SU-DHL-6 (cell line): ENCODE measurements around the gene LRWD1.

Source experiments
- EZH2phosphoT487 ChIP-seq: fragments of 200-600 bp; sonication (generic), shearing (Covaris generic); conservative IDR thresholded peaks from 2 replicates; pipeline ENCODE4 v1.6.1; 2018; ENCODE audit warnings: mild to moderate bottlenecking, antibody characterized with exemption, low read length, moderate library complexity, mixed read lengths
- TF ChIP-seq, protein P1 (sequence below): fragments of 200-600 bp; sonication (generic); IDR thresholded peaks from one replicate; pipeline ENCODE4 v1.5.1; 2017; ENCODE audit warnings: antibody characterized with exemption, mild to moderate bottlenecking, low read length, moderate library complexity; ENCODE audit not compliant: insufficient read depth, poor library complexity, severe bottlenecking

DNA sequence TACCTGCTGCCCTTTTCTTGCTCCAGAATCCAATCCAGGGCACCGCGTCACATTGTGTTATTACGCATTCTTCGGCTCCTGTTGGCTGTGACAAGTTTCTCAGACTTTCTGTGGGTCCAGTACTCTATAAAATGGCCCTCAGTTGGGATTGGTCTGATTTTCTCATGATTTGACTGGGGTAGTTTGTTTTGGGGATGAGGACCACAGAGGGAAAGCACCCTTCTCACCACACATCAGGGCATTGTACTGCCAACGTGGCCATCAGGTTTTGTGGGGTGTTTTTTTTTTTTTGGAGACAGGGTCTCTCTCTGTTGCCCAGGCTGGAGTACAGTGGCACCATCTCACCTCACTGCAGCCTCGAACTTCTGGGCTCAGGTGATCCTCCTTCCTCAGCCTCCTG, 48.4 kb upstream of the LRWD1 start:
- TF ChIP-seq, protein P1, sequence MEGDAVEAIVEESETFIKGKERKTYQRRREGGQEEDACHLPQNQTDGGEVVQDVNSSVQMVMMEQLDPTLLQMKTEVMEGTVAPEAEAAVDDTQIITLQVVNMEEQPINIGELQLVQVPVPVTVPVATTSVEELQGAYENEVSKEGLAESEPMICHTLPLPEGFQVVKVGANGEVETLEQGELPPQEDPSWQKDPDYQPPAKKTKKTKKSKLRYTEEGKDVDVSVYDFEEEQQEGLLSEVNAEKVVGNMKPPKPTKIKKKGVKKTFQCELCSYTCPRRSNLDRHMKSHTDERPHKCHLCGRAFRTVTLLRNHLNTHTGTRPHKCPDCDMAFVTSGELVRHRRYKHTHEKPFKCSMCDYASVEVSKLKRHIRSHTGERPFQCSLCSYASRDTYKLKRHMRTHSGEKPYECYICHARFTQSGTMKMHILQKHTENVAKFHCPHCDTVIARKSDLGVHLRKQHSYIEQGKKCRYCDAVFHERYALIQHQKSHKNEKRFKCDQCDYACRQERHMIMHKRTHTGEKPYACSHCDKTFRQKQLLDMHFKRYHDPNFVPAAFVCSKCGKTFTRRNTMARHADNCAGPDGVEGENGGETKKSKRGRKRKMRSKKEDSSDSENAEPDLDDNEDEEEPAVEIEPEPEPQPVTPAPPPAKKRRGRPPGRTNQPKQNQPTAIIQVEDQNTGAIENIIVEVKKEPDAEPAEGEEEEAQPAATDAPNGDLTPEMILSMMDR = no peak
- TF ChIP-seq EZH2phosphoT487 = no peak
